ENCODE data around the gene CDK14. TPM values are rescaled to one million over a fixed set of nuclear protein-coding genes. Genes with fewer than 3 reads are reported as not detected.

Gene CDK14
- total and polyA plus RNA-seq, 11 donors = 2.9 to 37.7 (median 21.3) TPM

DNA sequence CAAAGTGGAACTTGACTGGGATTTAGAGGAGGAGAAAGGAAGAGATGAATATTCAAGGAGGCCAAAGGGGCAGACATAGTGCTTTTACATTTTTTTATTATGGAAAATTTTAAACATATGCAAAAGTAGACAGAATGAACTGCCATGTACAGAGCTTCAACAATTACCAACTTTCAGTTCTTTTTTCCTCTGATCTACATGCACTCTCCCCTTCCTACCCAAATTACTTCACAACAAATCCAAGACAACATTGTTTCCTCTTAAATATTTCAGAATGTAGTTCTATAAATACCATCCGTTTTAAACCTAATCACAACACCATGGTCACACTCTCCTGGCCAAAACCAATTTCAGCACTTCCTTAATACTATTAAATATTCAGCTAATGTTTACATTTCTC lies 584.6 kb downstream of the CDK14 start:
- WGBS, 4 donors = 38 to 56% (median 44%) methylated on average over 1 of the region's 1 CpG
- peaks cover 0 to 5% (median 0%) of the 10 kb centered on the region in 12 donors for H3K4me1 ChIP-seq
- H3K27ac ChIP-seq = no peak overlapping the region
- no peak for DNase-seq
- intact Hi-C loops (cut with DNase I) = no loop called here
- no peaks in the 10 kb centered on the region for H3K27me3 ChIP-seq
- no peaks in the 10 kb centered on the region for H3K36me3 ChIP-seq
- no peak for TF ChIP-seq POLR2A (IDR thresholded peaks at IDR 0.05)
- TF ChIP-seq, protein P1, sequence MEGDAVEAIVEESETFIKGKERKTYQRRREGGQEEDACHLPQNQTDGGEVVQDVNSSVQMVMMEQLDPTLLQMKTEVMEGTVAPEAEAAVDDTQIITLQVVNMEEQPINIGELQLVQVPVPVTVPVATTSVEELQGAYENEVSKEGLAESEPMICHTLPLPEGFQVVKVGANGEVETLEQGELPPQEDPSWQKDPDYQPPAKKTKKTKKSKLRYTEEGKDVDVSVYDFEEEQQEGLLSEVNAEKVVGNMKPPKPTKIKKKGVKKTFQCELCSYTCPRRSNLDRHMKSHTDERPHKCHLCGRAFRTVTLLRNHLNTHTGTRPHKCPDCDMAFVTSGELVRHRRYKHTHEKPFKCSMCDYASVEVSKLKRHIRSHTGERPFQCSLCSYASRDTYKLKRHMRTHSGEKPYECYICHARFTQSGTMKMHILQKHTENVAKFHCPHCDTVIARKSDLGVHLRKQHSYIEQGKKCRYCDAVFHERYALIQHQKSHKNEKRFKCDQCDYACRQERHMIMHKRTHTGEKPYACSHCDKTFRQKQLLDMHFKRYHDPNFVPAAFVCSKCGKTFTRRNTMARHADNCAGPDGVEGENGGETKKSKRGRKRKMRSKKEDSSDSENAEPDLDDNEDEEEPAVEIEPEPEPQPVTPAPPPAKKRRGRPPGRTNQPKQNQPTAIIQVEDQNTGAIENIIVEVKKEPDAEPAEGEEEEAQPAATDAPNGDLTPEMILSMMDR (IDR thresholded peaks at IDR 0.05) = no peak
- ATAC-seq = no peak
- no peak overlapping the region for H3K4me3 ChIP-seq
- peaks cover 0 to 16% (median 0%) of the 10 kb centered on the region in 12 donors for H3K9me3 ChIP-seq

- H3K9me3 ChIP-seq = peaks cover 0 to 16% (median 0%) of the 10 kb centered on the region in 12 donors
- no peaks in the 10 kb centered on the region for H3K27me3 ChIP-seq
- no peaks in the 10 kb centered on the region for H3K36me3 ChIP-seq
- H3K27ac ChIP-seq = no peak overlapping the region
- H3K4me1 ChIP-seq = peaks cover 0 to 5% (median 0%) of the 10 kb centered on the region in 12 donors
- TF ChIP-seq POLR2A (IDR thresholded peaks at IDR 0.05) = no peak
- intact Hi-C loops (cut with DNase I) = no loop called here
- DNase-seq = no peak
- no peak for ATAC-seq
- no peak overlapping the region for H3K4me3 ChIP-seq
Measured at GRCh38 chr7:91181949-91182348, 585.8 kb downstream of the CDK14 start.

DNA sequence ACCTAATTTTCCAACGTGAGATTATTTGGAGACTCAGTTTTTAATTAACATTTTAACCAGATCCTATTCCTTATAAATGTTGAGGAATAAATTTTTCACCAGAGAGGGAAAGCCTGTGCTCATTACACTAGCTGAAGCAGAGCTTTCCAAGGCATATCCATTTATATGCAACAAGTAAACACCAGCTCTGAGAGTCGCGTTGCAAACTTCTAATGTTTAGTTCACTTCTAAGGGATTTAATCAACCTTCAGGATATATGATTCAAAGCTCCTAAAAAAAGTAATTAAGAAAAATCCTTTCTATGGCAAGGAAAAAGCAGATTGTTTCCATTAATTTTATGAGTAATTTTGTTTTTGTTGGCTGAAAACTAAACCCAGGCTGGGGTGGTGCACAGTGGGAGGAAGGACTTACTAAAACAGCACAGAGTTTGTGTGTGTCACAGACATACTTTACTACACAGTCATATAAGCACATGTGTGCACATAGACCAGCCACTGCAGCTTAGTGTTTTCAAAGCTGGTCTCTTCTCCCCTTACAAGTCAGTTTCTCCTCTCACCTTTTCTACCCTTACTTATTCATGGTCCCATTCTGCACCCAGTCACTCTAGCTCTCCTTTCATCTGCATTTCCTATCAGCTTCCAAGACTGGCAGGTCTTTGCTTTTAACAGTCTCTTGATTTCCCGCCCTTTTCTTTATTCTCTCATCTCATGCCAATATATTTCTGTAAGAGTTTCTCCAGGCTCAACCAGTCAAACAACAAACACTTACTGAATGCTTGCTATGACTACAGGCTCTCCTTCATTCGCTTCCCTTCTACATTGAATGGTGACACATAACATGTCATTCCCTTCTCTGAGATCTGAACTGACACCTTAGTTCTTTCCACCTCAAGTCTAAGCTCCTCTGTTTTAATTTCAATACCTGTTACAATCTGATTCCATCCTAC lies 587.0 kb downstream of the CDK14 start:
- peaks cover 0 to 5% (median 0%) of the 10 kb centered on the region in 12 donors for H3K4me1 ChIP-seq
- intact Hi-C loops (cut with DNase I) = no loop called here
- TF ChIP-seq, protein P1 (IDR thresholded peaks at IDR 0.05) = no peak
- TF ChIP-seq POLR2A (IDR thresholded peaks at IDR 0.05) = no peak
- H3K4me3 ChIP-seq = no peak overlapping the region
- 50 to 77% (median 71%) methylated on average over 5 of the region's 5 CpGs for WGBS, 4 donors
- H3K27ac ChIP-seq = no peak overlapping the region
- no peaks in the 10 kb centered on the region for H3K27me3 ChIP-seq
- H3K9me3 ChIP-seq = peaks cover 0 to 16% (median 0%) of the 10 kb centered on the region in 12 donors
- H3K36me3 ChIP-seq = no peaks in the 10 kb centered on the region
- no peak for DNase-seq
- ATAC-seq = peak in 1 of 4 donors; percentile 92

GRCh38 chr7:91185771-91186170 lies 589.6 kb downstream of the CDK14 start:
- WGBS, 4 donors = 95 to 99% (median 97%) methylated on average over 2 of the region's 2 CpGs
- peaks cover 0 to 6% (median 0%) of the 10 kb centered on the region in 12 donors for H3K9me3 ChIP-seq
- ATAC-seq = no peak
- H3K36me3 ChIP-seq = no peaks in the 10 kb centered on the region
- intact Hi-C loops (cut with DNase I) = no loop called here
- no peak for DNase-seq
- H3K4me3 ChIP-seq = no peak overlapping the region
- H3K4me1 ChIP-seq = no peaks in the 10 kb centered on the region
- no peak overlapping the region for H3K27ac ChIP-seq
- H3K27me3 ChIP-seq = no peaks in the 10 kb centered on the region
- no peak for TF ChIP-seq POLR2A (IDR thresholded peaks at IDR 0.05)
- TF ChIP-seq, protein P1 (IDR thresholded peaks at IDR 0.05) = no peak

Data from heart left ventricle (tissue), 16 donors.